Breast epithelium (tissue), 3 donors: ENCODE data around the gene TMTC2.

Experiments used
- CTCF ChIP-seq, 3 donors: fragments of 450-650 bp; IDR thresholded peaks; one replicate each; pipeline ENCODE4 v1.5.1; 2016 to 2017; ENCODE audit warnings: antibody characterized with exemption in 3 of 3, mild to moderate bottlenecking in 3 of 3, moderate library complexity in 3 of 3
- POLR2A ChIP-seq: fragments of 450-650 bp; IDR thresholded peaks from one replicate; pipeline ENCODE4 v1.6.1; 2016; ENCODE audit warnings: antibody characterized with exemption, mild to moderate bottlenecking, moderate library complexity

- TF ChIP-seq CTCF (IDR thresholded peaks at IDR 0.05): no peak
- no peak for TF ChIP-seq POLR2A
Observed at GRCh38 chr12:83110424-83110823, 423.7 kb downstream of the TMTC2 start.
